Measurements from ENCODE around the gene DICER1. TPM values are rescaled to one million over a fixed set of nuclear protein-coding genes. Genes with fewer than 3 reads are reported as not detected.

DICER1 gene
- total RNA-seq, 1 experiment from 2014 or later = 57.1 TPM

DNA sequence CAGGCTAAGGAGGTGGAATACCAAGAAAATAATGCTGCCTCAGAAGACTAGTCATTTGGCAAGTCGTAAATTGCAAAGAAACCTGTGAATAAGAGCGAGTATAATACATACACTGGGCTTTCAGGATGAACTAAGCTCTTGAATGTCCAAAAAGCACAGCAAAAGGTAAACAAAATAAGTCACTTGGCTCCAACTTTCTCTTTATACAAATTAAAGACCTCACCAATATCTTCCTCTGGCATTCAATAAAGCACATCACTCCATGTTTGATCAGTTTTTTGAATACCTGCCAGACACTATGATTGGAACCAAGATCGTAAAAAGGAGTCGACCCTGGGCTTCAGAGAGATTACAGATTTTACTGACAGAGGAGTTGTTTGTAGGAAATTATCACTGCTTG lies 3.5 kb downstream of the DICER1 start:
- CTCF ChIA-PET = no interaction called here
- Histone ChIP-seq H3K9me3 (ENCODE audit: low read depth, low read length, poor library complexity, severe bottlenecking) (no peaks in the 10 kb centered on the region), H3K27ac (ENCODE audit: low read depth, low read length, poor library complexity, severe bottlenecking) (peak overlapping the region; percentile 6), H3K4me1 (ENCODE audit: insufficient read depth, low read length, poor library complexity, severe bottlenecking) (peaks cover 47% of the 10 kb centered on the region), H3K4me3 (ENCODE audit: low read depth, low read length, poor library complexity, severe bottlenecking) (no peak overlapping the region), H3K27me3 (replicated peaks; ENCODE audit: insufficient read depth, low read depth, low read length, poor library complexity) (no peaks in the 10 kb centered on the region), H3K36me3 (ENCODE audit: insufficient read depth, low read length, poor library complexity, severe bottlenecking) (no peaks in the 10 kb centered on the region)
- POLR2A ChIA-PET (ENCODE audit: low non-redundant PET) = no interaction called here
- intact Hi-C loops (cut with micrococcal nuclease; ENCODE audit: unreplicated experiment) = loop anchor here (10.0 kb wide), 1 partner anchor 111 kb away; no protein-coding TSS in a partner anchor
- no peak for DNase-seq (ENCODE audit: low spot score)
- no peak for TF ChIP-seq EZH2 (IDR thresholded peaks at IDR 0.05; ENCODE audit: borderline replicate concordance, low read depth, low read length, poor library complexity, severe bottlenecking)
- TF ChIP-seq, protein P1, sequence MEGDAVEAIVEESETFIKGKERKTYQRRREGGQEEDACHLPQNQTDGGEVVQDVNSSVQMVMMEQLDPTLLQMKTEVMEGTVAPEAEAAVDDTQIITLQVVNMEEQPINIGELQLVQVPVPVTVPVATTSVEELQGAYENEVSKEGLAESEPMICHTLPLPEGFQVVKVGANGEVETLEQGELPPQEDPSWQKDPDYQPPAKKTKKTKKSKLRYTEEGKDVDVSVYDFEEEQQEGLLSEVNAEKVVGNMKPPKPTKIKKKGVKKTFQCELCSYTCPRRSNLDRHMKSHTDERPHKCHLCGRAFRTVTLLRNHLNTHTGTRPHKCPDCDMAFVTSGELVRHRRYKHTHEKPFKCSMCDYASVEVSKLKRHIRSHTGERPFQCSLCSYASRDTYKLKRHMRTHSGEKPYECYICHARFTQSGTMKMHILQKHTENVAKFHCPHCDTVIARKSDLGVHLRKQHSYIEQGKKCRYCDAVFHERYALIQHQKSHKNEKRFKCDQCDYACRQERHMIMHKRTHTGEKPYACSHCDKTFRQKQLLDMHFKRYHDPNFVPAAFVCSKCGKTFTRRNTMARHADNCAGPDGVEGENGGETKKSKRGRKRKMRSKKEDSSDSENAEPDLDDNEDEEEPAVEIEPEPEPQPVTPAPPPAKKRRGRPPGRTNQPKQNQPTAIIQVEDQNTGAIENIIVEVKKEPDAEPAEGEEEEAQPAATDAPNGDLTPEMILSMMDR (conservative IDR thresholded peaks at IDR 0.05; ENCODE audit: low read depth, low read length) = no peak
- no TSS peak for BruUV-seq (replicated peaks)

DNA sequence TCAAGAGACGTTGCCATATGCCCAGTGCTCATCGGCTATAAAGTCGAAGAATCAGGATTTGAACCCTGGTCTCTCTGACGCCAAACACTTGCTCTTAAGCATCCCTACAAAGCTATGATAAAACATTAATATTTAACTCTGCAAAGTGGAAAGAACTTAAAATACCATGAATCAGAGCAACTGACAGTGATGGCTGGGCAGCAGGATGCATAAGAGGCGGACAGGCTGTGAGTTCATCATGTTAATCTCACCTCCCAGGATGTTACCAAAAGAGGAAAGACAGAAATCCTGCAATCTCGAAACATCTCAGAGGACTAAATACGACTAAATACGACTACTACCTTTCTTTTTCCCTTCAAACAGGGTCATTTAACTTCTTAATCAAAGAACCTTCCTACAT lies 5.8 kb downstream of the DICER1 start:
- H3K4me1 ChIP-seq (ENCODE audit: insufficient read depth, low read length, poor library complexity, severe bottlenecking) = peaks cover 51% of the 10 kb centered on the region
- no peak overlapping the region for H3K4me3 ChIP-seq (ENCODE audit: low read depth, low read length, poor library complexity, severe bottlenecking)
- ChIA-PET POLR2A (ENCODE audit: low non-redundant PET) (no interaction called here), CTCF (no interaction called here)
- intact Hi-C loops (cut with micrococcal nuclease; ENCODE audit: unreplicated experiment) = loop anchor here (10.0 kb wide), 1 partner anchor 113 kb away; no protein-coding TSS in a partner anchor
- DNase-seq (ENCODE audit: low spot score) = no peak
- H3K36me3 ChIP-seq (ENCODE audit: insufficient read depth, low read length, poor library complexity, severe bottlenecking) = no peaks in the 10 kb centered on the region
- no peaks in the 10 kb centered on the region for H3K27me3 ChIP-seq (replicated peaks; ENCODE audit: insufficient read depth, low read depth, low read length, poor library complexity)
- H3K9me3 ChIP-seq (ENCODE audit: low read depth, low read length, poor library complexity, severe bottlenecking) = no peaks in the 10 kb centered on the region
- no peak overlapping the region for H3K27ac ChIP-seq (ENCODE audit: low read depth, low read length, poor library complexity, severe bottlenecking)
- TF ChIP-seq, protein P1 (conservative IDR thresholded peaks at IDR 0.05; ENCODE audit: low read depth, low read length) = no peak
- BruUV-seq (replicated peaks) = no TSS peak

DNA sequence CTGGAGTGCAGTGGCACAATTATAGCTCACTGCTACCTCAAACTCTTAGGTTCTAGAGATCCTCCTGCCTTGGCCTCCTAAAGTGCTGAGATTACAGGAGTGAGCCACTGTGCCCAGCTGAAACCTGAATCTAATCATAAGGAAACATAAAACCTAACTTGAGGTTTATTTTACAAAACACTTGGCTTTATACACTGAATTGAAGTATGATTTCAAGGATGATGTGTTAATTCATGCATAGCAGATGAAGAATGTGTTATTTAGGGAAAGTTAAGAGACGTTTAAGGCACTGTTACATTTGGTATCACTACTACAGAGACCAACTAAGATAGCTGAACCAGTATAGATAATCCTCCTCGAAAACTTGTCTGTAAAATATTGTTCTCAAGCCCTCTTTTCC lies 6.4 kb downstream of the DICER1 start:
- H3K27ac ChIP-seq (ENCODE audit: low read depth, low read length, poor library complexity, severe bottlenecking) = no peak overlapping the region
- no peak overlapping the region for H3K4me3 ChIP-seq (ENCODE audit: low read depth, low read length, poor library complexity, severe bottlenecking)
- H3K27me3 ChIP-seq (replicated peaks; ENCODE audit: insufficient read depth, low read depth, low read length, poor library complexity) = no peaks in the 10 kb centered on the region
- intact Hi-C loops (cut with micrococcal nuclease; ENCODE audit: unreplicated experiment) = loop anchor here (10.0 kb wide), 1 partner anchor 114 kb away; no protein-coding TSS in a partner anchor
- no peak for TF ChIP-seq EZH2 (IDR thresholded peaks at IDR 0.05; ENCODE audit: borderline replicate concordance, low read depth, low read length, poor library complexity, severe bottlenecking)
- TF ChIP-seq, protein P1 (conservative IDR thresholded peaks at IDR 0.05; ENCODE audit: low read depth, low read length) = no peak
- no TSS peak for BruUV-seq (replicated peaks)
- H3K9me3 ChIP-seq (ENCODE audit: low read depth, low read length, poor library complexity, severe bottlenecking) = no peaks in the 10 kb centered on the region
- no peaks in the 10 kb centered on the region for H3K36me3 ChIP-seq (ENCODE audit: insufficient read depth, low read length, poor library complexity, severe bottlenecking)
- H3K4me1 ChIP-seq (ENCODE audit: insufficient read depth, low read length, poor library complexity, severe bottlenecking) = peaks cover 53% of the 10 kb centered on the region
- ChIA-PET POLR2A (ENCODE audit: low non-redundant PET) (no interaction called here), CTCF (no interaction called here)
- no peak for DNase-seq (ENCODE audit: low spot score)
